Measurements from ENCODE around the gene LMO4.

The LMO4 gene, protein sequence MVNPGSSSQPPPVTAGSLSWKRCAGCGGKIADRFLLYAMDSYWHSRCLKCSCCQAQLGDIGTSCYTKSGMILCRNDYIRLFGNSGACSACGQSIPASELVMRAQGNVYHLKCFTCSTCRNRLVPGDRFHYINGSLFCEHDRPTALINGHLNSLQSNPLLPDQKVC

DNA sequence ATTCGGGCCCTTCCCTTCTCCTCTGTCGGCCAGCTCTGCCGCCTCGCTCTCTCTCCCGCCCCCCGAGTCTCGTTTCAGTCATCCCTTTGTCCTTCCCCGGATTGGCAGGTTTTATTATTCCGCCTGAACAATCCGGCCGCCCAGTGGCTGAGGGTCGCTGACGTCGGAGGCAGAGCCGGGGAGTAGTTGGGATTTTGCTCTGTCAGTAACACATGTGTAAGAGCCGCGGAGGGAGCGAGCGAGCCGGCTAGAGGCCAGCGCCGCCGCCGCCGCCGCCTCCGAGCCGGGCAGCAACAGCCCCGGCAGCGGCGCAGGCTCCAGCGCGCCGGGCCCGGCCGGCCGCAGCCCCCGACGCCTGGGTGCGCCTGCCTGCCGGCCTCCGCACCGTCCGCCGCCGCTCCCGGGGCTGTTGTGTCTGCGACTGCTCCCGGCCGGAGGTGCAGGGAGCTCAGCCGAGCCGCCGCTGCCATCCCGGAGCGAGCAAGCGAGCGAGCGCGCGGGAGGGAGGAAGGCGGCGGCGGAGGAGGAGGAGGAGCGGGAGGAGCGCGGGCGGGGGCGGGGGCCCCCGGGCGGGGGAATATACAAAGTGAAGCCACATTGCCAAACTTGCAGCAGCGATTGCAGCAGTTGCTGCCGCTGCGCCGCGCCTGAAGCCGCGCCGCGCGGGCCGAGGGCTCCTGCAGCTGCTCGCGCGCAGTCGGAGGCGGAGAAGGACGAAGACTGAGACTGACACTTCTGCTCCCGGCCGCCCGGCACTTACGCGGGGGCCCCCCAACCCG is at the start of gene LMO4:
Gene LMO4, plus strand, starts transcription at position 609 of the 779 bp plus-strand sequence. CDS start 3,136 bp downstream, outside the sequence.
- peak; percentile 85 to 86 for DNase-seq (ENCODE audit: low read depth in 2 of 2)

GRCh38 chr1:87279536-87279875 is 49.2 kb upstream of the LMO4 start:
- no peak for DNase-seq (ENCODE audit: low read depth in 2 of 2)

GRCh38 chr1:87279966-87280535 is 48.6 kb upstream of the LMO4 start:
- DNase-seq (ENCODE audit: low read depth in 2 of 2), result no peak

DNA sequence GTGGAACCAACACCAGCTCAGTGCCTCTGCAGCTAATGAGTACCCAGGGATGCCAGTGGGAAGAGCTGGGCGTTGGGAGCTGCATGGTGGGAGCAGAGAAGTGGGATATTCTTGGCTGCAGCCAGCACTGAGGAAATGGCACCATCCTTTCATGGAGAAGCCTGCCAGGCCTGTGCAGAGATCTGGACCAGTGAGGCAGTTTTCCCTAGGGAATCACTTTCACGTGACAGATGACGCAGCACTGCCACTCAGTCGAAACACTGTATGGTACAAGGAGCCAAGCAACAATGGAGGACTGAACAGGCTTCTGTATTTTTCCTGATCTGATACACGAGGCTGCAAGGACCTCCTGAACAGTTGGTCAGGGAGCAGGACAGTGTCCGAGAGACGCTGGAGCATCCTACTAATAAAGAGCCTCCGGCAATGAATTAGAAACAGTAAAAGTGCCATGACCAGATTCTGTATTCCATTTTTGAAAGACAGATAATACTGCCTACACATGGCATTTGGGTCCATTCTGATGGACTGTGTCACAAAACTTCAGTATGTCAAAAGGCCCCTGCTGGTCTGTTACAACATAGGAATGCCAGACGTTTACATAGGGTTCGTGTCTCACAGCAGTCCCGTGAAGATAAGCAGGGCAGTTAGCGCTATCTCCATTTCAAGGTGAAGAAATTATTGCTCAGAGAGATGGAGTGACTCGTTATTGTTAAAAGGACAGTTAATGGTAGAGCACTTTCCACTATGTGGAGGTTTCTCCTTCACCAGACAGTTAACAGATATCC is 44.0 kb upstream of the LMO4 start:
- no peak for DNase-seq (ENCODE audit: low read depth in 2 of 2)

DNA sequence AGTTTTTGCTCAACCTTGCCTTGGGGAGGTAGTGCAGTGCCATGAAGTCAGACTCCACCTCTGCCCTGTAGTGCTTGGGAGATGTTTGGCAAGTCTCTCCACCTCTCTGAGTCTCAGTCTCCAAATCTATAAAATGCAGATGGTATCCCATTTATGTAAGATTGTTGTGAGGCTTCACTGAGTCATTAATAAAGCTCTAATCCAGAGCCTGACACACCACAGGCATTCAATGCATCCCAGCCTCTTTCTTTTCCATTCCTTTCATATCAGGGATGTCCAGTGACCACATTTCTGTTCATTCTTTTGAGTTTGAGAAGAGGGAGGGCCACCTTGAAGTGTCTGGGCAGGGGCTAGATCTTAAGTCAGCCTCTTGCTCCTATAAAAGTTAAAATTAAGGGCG is 37.6 kb upstream of the LMO4 start:
- no peak for DNase-seq (ENCODE audit: low read depth in 2 of 2)

GRCh38 chr1:87292684-87293493 is 35.8 kb upstream of the LMO4 start:
- DNase-seq (ENCODE audit: low read depth in 2 of 2), result peak; percentile 8 to 28

- no peak for DNase-seq (ENCODE audit: low read depth in 2 of 2)
These were observed 34.0 kb upstream of the LMO4 start for GRCh38 chr1:87294633-87295032.

GRCh38 chr1:87295445-87296110 is 33.1 kb upstream of the LMO4 start:
- no peak for DNase-seq (ENCODE audit: low read depth in 2 of 2)

DNA sequence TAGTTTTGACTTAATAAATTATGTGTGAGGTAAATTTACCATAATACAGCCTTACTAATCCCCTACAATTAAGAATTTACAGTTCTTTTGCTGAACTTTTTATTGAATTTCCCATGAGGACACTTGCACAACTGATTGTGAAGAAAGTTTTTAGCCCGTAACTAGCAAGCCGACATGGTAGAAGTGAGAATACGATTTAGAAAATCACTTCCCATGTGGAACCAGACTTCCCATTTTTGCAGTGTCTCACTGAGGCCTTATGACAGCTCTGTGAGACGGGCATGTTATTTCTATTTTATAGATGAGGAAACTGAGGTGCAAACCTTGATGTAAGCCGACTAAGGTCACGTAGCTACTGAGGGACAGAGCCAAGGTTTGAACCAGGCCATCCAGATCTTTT is 32.5 kb upstream of the LMO4 start:
- no peak for DNase-seq (ENCODE audit: low read depth in 2 of 2)

DNA sequence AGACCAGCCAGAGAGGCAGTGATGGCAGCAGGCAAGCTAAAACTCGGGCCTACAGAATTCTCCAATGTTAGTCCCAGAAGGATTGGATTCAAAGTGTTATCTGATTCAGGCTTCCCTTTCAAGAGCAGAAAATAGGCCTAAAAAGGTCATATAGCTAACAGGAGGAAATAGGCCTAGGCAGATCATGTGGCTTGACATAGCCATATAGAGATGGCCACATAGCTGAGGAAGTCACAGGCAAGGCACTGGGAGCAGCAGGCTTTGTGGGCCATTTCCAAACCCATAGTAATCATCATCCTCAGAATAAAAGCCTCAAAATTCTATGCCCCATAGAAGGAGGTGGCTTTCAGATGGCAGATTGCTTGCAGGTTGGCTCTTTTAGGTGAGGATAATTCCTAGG is 29.0 kb upstream of the LMO4 start:
- DNase-seq (ENCODE audit: low read depth in 2 of 2), result no peak

DNA sequence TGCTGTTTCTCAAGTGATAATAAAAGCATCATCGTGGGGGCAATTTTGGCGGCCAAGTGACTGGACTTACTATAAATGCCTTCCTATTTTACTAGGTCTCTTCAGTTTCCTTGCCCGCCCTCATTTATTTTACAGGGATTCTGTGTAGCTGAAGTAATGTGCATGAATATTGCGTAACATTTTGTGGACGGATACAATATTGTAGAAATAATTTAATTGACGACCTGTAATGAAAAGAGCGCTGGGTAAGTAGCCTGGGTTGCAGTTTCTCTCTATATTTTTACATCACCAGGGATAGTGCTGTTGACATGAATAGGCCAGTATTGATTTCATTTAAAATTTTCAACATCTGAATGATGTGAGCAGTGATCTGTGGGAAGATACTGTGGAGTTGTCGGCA is 28.1 kb upstream of the LMO4 start:
- DNase-seq (ENCODE audit: low read depth in 2 of 2), result no peak

GRCh38 chr1:87305151-87305550 is 23.5 kb upstream of the LMO4 start:
- DNase-seq (ENCODE audit: low read depth in 2 of 2), result no peak

DNA sequence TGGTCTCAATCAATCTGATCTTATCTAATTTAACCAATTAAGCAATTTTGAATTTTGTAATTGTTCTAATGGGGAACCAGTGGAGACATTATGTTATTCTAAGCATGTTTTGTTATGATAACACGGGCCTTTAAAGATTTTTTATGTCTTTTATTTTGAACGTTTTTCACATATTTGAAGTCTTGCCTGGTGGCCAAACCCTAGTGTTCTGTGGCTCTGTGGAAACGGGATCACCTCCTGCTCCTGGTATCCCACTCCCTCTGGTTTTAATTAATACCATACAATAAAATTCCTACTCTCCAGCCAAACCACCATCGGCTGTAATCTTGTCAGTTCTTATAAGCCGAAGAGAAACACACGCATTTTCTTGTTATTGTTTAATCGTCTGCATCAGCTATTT is 22.9 kb upstream of the LMO4 start:
- no peak for DNase-seq (ENCODE audit: low read depth in 2 of 2)

GRCh38 chr1:87307306-87307705 is 21.4 kb upstream of the LMO4 start:
- DNase-seq (ENCODE audit: low read depth in 2 of 2), result no peak

GRCh38 chr1:87307931-87308330 is 20.7 kb upstream of the LMO4 start:
- no peak for DNase-seq (ENCODE audit: low read depth in 2 of 2)

GRCh38 chr1:87314091-87314490 is 14.6 kb upstream of the LMO4 start:
- no peak for DNase-seq (ENCODE audit: low read depth in 2 of 2)

GRCh38 chr1:87318056-87318650 is 10.5 kb upstream of the LMO4 start:
- DNase-seq (ENCODE audit: low read depth in 2 of 2), result no peak

DNA sequence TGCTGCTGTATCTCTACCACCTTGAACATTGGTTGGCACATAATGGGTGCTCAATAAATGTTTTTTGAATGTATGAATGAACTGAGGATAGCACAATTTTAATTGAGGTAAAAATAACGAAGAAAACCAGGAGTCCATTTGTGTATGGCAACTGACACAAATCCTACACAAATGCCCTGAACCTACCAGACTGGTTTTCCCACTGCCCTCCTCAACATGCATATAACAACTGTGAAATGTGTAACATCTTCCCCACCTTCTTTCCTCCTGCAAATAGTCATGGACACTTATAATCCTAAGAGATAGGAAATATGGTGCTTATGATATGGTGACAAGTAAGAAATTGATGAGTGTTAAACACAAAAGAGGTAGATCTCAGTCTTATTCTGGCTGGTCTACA is 9.9 kb upstream of the LMO4 start:
- DNase-seq (ENCODE audit: low read depth in 2 of 2), result no peak

- no peak for DNase-seq (ENCODE audit: low read depth in 2 of 2)
These were observed 2.5 kb upstream of the LMO4 start for GRCh38 chr1:87325982-87326738.
